RWPE1 (cell line): ENCODE measurements around the gene SPACA7.

Experiments
- CTCF ChIA-PET: fragments of 350-600 bp; sonication (Branson Sonifier 250); formaldehyde crosslinking; extraction: SDS; loops from one replicate; lab custom pipeline; 2021; lab: Yijun Ruan, JAX
- POLR2A ChIA-PET: fragments of 400-600 bp; formaldehyde crosslinking; extraction: SDS; loops from one replicate; lab custom pipeline; 2020; ENCODE audit warnings: antibody characterized with exemption; ENCODE audit not compliant: low non-redundant PET; lab: Yijun Ruan, JAX
- DNase-seq: peaks from one replicate; pipeline ENCODE4 v3.0.0; 2012; ENCODE audit warnings: low spot score
- H3K27ac ChIP-seq: fragments of 450-650 bp; 2 replicates; pipeline ENCODE4 v1.5.1; 2017
- TF ChIP-seq, protein P1 (sequence below): fragments of 450-650 bp; conservative IDR thresholded peaks from 2 replicates; pipeline ENCODE4 v1.5.1; 2017; ENCODE audit warnings: low read depth, mild to moderate bottlenecking

Gene SPACA7

DNA sequence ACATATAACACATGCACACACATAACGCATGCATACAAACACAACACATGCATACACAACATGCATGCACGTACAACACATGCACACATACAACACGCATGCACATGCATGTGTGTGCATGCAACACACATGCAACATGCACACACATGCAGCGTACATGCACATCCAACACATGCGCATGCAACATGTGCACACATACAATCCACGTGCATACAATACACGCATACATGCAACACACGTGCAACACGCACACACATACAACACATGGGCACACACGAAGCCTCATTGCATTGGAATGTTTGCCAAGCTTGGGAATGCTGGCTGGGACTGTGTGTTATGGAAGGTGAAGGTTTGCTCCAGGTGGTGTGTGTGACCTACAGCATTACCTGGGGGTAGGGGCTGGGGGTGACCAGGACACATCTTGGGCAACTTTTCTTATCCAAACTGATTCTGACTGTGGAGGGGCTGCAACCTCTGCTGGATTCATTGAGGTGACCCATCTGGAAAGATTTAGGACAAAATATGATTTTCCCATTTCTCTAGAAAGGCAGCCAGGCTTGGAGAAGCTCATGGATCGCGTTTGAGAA, 58.9 kb downstream of the SPACA7 start:
- CTCF ChIA-PET = no interaction called here
- POLR2A ChIA-PET = no interaction called here
- DNase-seq = no peak
- TF ChIP-seq, protein P1, sequence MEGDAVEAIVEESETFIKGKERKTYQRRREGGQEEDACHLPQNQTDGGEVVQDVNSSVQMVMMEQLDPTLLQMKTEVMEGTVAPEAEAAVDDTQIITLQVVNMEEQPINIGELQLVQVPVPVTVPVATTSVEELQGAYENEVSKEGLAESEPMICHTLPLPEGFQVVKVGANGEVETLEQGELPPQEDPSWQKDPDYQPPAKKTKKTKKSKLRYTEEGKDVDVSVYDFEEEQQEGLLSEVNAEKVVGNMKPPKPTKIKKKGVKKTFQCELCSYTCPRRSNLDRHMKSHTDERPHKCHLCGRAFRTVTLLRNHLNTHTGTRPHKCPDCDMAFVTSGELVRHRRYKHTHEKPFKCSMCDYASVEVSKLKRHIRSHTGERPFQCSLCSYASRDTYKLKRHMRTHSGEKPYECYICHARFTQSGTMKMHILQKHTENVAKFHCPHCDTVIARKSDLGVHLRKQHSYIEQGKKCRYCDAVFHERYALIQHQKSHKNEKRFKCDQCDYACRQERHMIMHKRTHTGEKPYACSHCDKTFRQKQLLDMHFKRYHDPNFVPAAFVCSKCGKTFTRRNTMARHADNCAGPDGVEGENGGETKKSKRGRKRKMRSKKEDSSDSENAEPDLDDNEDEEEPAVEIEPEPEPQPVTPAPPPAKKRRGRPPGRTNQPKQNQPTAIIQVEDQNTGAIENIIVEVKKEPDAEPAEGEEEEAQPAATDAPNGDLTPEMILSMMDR = no peak
- no peak overlapping the region for H3K27ac ChIP-seq

DNA sequence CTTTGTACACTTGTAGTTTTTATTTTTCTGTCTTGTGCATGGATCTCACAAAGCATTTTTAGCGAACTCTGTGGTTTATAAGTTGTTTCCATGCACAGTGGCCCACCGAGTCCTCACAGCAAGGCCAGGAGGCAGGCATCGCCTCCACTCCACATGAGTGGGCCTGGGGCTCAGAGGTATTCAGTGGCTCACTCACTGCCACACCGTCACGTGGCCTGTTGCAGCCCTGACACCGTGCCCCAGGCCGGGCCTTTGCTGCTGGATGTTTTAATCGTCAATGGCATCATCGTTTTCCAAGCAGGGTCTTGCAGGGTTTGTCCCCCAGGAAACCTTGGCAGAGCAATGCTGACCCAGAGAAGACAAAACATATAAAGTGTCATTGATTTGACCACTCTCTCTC, 59.8 kb downstream of the SPACA7 start:
- TF ChIP-seq, protein P1 = no peak
- no peak overlapping the region for H3K27ac ChIP-seq
- ChIA-PET POLR2A (no interaction called here), CTCF (no interaction called here)
- no peak for DNase-seq

GRCh38 chr13:112438094-112438493, 61.9 kb downstream of the SPACA7 start:
- CTCF ChIA-PET = no interaction called here
- TF ChIP-seq, protein P1 = no peak
- POLR2A ChIA-PET = no interaction called here
- H3K27ac ChIP-seq = no peak overlapping the region
- no peak for DNase-seq

- CTCF ChIA-PET = no interaction called here
- POLR2A ChIA-PET = no interaction called here
- TF ChIP-seq, protein P1 = no peak
- DNase-seq = no peak
- H3K27ac ChIP-seq = no peak overlapping the region
These were observed 62.4 kb downstream of the SPACA7 start for GRCh38 chr13:112438515-112438914.

DNA sequence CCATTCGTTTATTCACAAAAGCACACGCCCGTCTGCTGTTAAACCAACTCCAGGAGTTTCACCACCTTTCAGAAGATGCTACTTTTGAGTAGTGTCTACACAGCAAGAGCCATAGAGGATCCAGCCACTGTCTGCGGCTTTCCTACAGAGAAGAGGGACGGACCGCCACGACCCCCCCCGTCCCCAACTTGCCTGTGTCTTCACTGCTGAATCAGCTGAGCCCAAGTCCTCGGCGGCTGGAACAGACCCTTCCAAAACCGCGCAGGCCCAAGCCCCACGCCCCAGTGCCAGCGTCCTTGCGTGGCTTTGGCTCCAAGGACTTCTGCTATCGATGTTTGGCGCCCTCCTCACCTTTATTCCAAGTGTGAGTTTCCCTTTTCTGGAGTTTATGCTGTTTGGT, 65.1 kb downstream of the SPACA7 start:
- TF ChIP-seq, protein P1 = no peak
- no peak for DNase-seq
- POLR2A ChIA-PET = no interaction called here
- no peak overlapping the region for H3K27ac ChIP-seq
- CTCF ChIA-PET = interaction anchor here (0.6 kb wide), 1 partner anchor 169 kb away, joined by 3 read pairs; no protein-coding TSS in a partner anchor

DNA sequence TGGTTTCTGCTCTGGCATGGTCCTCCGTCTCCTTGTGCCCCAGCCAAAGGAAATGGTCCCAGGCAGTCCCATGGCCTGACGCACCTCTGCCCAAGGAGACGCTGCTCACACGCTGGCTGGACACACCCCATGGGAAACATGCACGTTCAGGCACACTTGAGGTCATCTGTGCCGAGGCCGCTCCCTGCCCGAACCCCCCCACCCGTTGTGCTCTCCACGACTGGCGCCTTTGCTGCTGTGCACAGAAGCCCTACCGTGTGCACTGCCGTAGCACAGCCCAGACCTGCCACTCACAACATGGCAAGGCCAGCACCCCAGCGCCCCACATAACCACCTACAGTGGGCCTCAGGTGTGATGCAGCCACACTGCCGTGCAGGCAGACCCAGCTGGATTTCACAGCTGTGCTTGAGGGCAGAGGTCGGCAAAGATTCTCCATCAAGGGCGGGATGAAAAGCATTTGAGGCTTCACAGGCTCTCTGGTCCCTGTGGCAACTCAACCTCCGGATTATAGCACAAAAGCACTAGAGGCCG, 65.7 kb downstream of the SPACA7 start:
- ChIA-PET POLR2A (no interaction called here), CTCF (interaction anchor here (0.6 to 2.5 kb wide), 2 partner anchors 425 to 968 kb away, joined by 4 to 29 read pairs; no protein-coding TSS in a partner anchor)
- no peak overlapping the region for H3K27ac ChIP-seq
- TF ChIP-seq, protein P1 = no peak
- no peak for DNase-seq
